Measurements from ENCODE around the gene GREM1. TPM values are rescaled to one million over a fixed set of nuclear protein-coding genes. Genes with fewer than 3 reads are reported as not detected.

GREM1 gene
- total and polyA plus RNA-seq, 9 of the 15 experiments (the other 6 are each of a cell fraction or from before 2014, with no cell fraction given), result 0.01 to 0.20 (median 0.06) TPM; not detected in 6

DNA sequence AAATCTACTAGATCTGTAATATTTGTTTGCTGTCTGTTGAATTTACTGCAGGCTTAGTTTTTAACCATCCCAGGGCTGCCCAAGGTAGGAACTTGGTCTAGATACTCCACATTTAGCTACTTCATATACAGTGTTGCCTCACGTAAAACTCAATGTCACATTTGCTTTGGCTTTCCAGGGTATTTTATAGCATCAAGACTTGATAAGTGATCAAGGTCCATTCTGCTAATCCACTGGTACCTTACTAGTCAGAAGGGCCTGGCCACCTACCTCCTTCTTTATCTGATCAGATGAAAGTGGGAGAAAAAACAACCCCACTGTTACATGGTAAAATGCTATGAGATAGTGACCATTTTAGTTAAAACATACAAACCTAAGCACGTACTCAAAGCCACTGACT, 25.5 kb upstream of the GREM1 start:
- no peaks in the 10 kb centered on the region for H3K36me3 ChIP-seq (ENCODE audit: control insufficient read depth, insufficient read depth, low read length)
- H3K9me3 ChIP-seq (replicated peaks; ENCODE audit: control insufficient read depth, insufficient read depth, low read depth, low read length), result no peaks in the 10 kb centered on the region
- CTCF ChIA-PET (ENCODE audit: low intra/inter-chr PET ratio), result no interaction called here
- no peak for ATAC-seq
- H4K20me1 ChIP-seq (replicated peaks; ENCODE audit: control insufficient read depth, insufficient read depth, low read length), result no peaks in the 10 kb centered on the region
- H3K4me3 ChIP-seq, result no peak overlapping the region
- no peak overlapping the region for H2AFZ ChIP-seq (ENCODE audit: low read depth, low read length)
- H3K27ac ChIP-seq (ENCODE audit: extremely low read depth, low read depth, low read length), result no peak overlapping the region
- no TSS peak for BruUV-seq (replicated peaks)
- POLR2A ChIA-PET, result no interaction called here
- intact Hi-C loops (cut with micrococcal nuclease), result no loop called here
- in situ Hi-C loops (cut with MboI), result no loop called here
- H3K27me3 ChIP-seq (ENCODE audit: control insufficient read depth in 2 of 2, insufficient read depth in 2 of 2, low read length in 2 of 2), result peaks cover 11 to 19% of the 10 kb centered on the region in 2 experiments; a peak in 4 of 5 replicates
- no peak for DNase-seq (ENCODE audit: extremely low read depth in 1 of 4, low spot score in 3 of 4)
- WGBS (ENCODE audit: insufficient coverage, low coverage, missing lambda C conversion rate), result 0% methylated on average over 2 of the region's 2 CpGs
- no peaks in the 10 kb centered on the region for H3K4me1 ChIP-seq (replicated peaks in 1 of 2; ENCODE audit: control insufficient read depth in 2 of 2, insufficient read depth in 2 of 2, low read length in 2 of 2)
- TF ChIP-seq, protein P1, sequence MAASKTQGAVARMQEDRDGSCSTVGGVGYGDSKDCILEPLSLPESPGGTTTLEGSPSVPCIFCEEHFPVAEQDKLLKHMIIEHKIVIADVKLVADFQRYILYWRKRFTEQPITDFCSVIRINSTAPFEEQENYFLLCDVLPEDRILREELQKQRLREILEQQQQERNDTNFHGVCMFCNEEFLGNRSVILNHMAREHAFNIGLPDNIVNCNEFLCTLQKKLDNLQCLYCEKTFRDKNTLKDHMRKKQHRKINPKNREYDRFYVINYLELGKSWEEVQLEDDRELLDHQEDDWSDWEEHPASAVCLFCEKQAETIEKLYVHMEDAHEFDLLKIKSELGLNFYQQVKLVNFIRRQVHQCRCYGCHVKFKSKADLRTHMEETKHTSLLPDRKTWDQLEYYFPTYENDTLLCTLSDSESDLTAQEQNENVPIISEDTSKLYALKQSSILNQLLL (CRISPR knock-in tag; IDR thresholded peaks at IDR 0.05; ENCODE audit: borderline replicate concordance), result no peak
- TF ChIP-seq, protein P2, sequence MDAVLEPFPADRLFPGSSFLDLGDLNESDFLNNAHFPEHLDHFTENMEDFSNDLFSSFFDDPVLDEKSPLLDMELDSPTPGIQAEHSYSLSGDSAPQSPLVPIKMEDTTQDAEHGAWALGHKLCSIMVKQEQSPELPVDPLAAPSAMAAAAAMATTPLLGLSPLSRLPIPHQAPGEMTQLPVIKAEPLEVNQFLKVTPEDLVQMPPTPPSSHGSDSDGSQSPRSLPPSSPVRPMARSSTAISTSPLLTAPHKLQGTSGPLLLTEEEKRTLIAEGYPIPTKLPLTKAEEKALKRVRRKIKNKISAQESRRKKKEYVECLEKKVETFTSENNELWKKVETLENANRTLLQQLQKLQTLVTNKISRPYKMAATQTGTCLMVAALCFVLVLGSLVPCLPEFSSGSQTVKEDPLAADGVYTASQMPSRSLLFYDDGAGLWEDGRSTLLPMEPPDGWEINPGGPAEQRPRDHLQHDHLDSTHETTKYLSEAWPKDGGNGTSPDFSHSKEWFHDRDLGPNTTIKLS (IDR thresholded peaks at IDR 0.05; ENCODE audit: borderline replicate concordance, low read depth), result no peak
- TF ChIP-seq MED1 (CRISPR knock-in tag; IDR thresholded peaks at IDR 0.05; ENCODE audit: borderline replicate concordance) (no peak), TAF7 (tag; IDR thresholded peaks at IDR 0.05) (no peak), POLR3A (IDR thresholded peaks at IDR 0.05; ENCODE audit: borderline replicate concordance, extremely low read depth, insufficient read depth, insufficient read length) (no peak)
- TF ChIP-seq, protein P3, sequence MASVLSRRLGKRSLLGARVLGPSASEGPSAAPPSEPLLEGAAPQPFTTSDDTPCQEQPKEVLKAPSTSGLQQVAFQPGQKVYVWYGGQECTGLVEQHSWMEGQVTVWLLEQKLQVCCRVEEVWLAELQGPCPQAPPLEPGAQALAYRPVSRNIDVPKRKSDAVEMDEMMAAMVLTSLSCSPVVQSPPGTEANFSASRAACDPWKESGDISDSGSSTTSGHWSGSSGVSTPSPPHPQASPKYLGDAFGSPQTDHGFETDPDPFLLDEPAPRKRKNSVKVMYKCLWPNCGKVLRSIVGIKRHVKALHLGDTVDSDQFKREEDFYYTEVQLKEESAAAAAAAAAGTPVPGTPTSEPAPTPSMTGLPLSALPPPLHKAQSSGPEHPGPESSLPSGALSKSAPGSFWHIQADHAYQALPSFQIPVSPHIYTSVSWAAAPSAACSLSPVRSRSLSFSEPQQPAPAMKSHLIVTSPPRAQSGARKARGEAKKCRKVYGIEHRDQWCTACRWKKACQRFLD (CRISPR knock-in tag; IDR thresholded peaks at IDR 0.05), result no peak
- TF ChIP-seq, protein P4, sequence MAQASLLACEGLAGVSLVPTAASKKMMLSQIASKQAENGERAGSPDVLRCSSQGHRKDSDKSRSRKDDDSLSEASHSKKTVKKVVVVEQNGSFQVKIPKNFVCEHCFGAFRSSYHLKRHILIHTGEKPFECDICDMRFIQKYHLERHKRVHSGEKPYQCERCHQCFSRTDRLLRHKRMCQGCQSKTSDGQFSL (CRISPR knock-in tag; IDR thresholded peaks at IDR 0.05), result no peak
- TF ChIP-seq, protein P4 (tag; IDR thresholded peaks at IDR 0.05), result no peak
- TF ChIP-seq, protein P5, sequence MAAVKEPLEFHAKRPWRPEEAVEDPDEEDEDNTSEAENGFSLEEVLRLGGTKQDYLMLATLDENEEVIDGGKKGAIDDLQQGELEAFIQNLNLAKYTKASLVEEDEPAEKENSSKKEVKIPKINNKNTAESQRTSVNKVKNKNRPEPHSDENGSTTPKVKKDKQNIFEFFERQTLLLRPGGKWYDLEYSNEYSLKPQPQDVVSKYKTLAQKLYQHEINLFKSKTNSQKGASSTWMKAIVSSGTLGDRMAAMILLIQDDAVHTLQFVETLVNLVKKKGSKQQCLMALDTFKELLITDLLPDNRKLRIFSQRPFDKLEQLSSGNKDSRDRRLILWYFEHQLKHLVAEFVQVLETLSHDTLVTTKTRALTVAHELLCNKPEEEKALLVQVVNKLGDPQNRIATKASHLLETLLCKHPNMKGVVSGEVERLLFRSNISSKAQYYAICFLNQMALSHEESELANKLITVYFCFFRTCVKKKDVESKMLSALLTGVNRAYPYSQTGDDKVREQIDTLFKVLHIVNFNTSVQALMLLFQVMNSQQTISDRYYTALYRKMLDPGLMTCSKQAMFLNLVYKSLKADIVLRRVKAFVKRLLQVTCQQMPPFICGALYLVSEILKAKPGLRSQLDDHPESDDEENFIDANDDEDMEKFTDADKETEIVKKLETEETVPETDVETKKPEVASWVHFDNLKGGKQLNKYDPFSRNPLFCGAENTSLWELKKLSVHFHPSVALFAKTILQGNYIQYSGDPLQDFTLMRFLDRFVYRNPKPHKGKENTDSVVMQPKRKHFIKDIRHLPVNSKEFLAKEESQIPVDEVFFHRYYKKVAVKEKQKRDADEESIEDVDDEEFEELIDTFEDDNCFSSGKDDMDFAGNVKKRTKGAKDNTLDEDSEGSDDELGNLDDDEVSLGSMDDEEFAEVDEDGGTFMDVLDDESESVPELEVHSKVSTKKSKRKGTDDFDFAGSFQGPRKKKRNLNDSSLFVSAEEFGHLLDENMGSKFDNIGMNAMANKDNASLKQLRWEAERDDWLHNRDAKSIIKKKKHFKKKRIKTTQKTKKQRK (IDR thresholded peaks at IDR 0.05; ENCODE audit: borderline replicate concordance, low read depth, low read length), result no peak
- no peak overlapping the region for H3K4me2 ChIP-seq (ENCODE audit: insufficient read depth, low read length)
- no peaks in the 10 kb centered on the region for H3K9me1 ChIP-seq (ENCODE audit: control insufficient read depth, insufficient read depth, low read length)
- no peak overlapping the region for H3K9ac ChIP-seq (ENCODE audit: insufficient read depth in 1 of 2, low read depth in 2 of 2, low read length in 2 of 2)
- H3K79me2 ChIP-seq (ENCODE audit: control insufficient read depth, insufficient read depth, low read length), result no peaks in the 10 kb centered on the region
- FAIRE-seq, result no peak

All from K562 (cell line).